Right atrium auricular region (tissue), 2 donors: Measurements from ENCODE around the gene SLC66A2. TPM values are rescaled to one million over a fixed set of nuclear protein-coding genes. Genes with fewer than 3 reads are reported as not detected.

Source experiments
- DNase-seq: peaks from one replicate; pipeline ENCODE4 v3.0.0-alpha.2; 2019; ENCODE audit warnings: low spot score
- H3K27ac ChIP-seq, 2 donors: fragments of 200-600 bp; sonication (generic); 1 replicate in 1 of 2; 2 replicates in 1 of 2; pipeline ENCODE4 v1.5.1; 2016 to 2019
- H3K27me3 ChIP-seq, 2 donors: fragments of 200-600 bp; sonication (generic); one replicate each; pipeline versions ENCODE4 v1.5.1 to v1.6.0; 2017 to 2019
- H3K36me3 ChIP-seq: fragments of 200-600 bp; sonication (generic); one replicate; pipeline ENCODE4 v1.5.1; 2016
- H3K4me1 ChIP-seq, 2 donors: fragments of 200-600 bp; sonication (generic); one replicate each; pipeline versions ENCODE4 v1.5.1 to v1.6.0; 2017 to 2019
- H3K4me3 ChIP-seq, 2 donors: fragments of 200-600 bp; sonication (generic); 1 replicate in 1 of 2; 2 replicates in 1 of 2; pipeline ENCODE4 v1.5.1; 2017 to 2019; ENCODE audit warnings: mild to moderate bottlenecking in 1 of 2, moderate library complexity in 1 of 2
- H3K9me3 ChIP-seq, 2 donors: fragments of 200-600 bp; sonication (generic); one replicate each; pipeline ENCODE4 v1.5.1; 2019
- CTCF ChIP-seq, 2 donors: fragments of 200-600 bp; sonication (generic); IDR thresholded peaks; one replicate each; pipeline ENCODE4 v1.5.1; 2019; ENCODE audit warnings: antibody characterized with exemption in 2 of 2
- total RNA-seq, 2 donors: library from RNA; depleted of rRNA; stranded (reverse); fragments of >200 nt; gene quantifications; one replicate each; pipeline ENCODE4 v1.1.0, GENCODE V29; 2016

SLC66A2 gene
- total RNA-seq, 2 donors from 2014 or later: 21.4 to 22.9 TPM

GRCh38 chr18:79958981-79959380 lies 7.5 kb upstream of the SLC66A2 start:
- Histone ChIP-seq H3K36me3 (no peaks in the 10 kb centered on the region), H3K27me3 (no peaks in the 10 kb centered on the region)

GRCh38 chr18:79956276-79956675 lies 4.8 kb upstream of the SLC66A2 start:
- TF ChIP-seq CTCF (IDR thresholded peaks at IDR 0.05): no peak
- no peak overlapping the region for H3K27ac ChIP-seq
- H3K36me3 ChIP-seq: no peaks in the 10 kb centered on the region
- no peak for DNase-seq
- H3K27me3 ChIP-seq: no peaks in the 10 kb centered on the region
- no peaks in the 10 kb centered on the region for H3K9me3 ChIP-seq
- peaks cover 0 to 9% of the 10 kb centered on the region in 2 donors for H3K4me1 ChIP-seq
- no peak overlapping the region for H3K4me3 ChIP-seq

More at GRCh38 chr18:79958981-79959380, 7.5 kb upstream of the SLC66A2 start:
- Histone ChIP-seq H3K9me3 (no peaks in the 10 kb centered on the region), H3K27ac (no peak overlapping the region), H3K4me3 (no peak overlapping the region), H3K4me1 (peaks cover 0 to 1% of the 10 kb centered on the region in 2 donors)
- no peak for DNase-seq
- no peak for TF ChIP-seq CTCF (IDR thresholded peaks at IDR 0.05)

- H3K36me3 ChIP-seq: no peaks in the 10 kb centered on the region
- DNase-seq: no peak
- H3K27ac ChIP-seq: no peak overlapping the region
- H3K4me1 ChIP-seq: peaks cover 0 to 12% of the 10 kb centered on the region in 2 donors
- no peaks in the 10 kb centered on the region for H3K27me3 ChIP-seq
- no peak overlapping the region for H3K4me3 ChIP-seq
- H3K9me3 ChIP-seq: no peaks in the 10 kb centered on the region
- TF ChIP-seq CTCF (IDR thresholded peaks at IDR 0.05): no peak
Measured at GRCh38 chr18:79955302-79956075, 4.0 kb upstream of the SLC66A2 start.

GRCh38 chr18:79954791-79955190 lies 3.3 kb upstream of the SLC66A2 start:
- no peaks in the 10 kb centered on the region for H3K27me3 ChIP-seq
- no peak overlapping the region for H3K27ac ChIP-seq
- no peak overlapping the region for H3K4me3 ChIP-seq
- peaks cover 0 to 18% of the 10 kb centered on the region in 2 donors for H3K4me1 ChIP-seq
- no peaks in the 10 kb centered on the region for H3K36me3 ChIP-seq
- no peak for TF ChIP-seq CTCF (IDR thresholded peaks at IDR 0.05)
- H3K9me3 ChIP-seq: no peaks in the 10 kb centered on the region
- no peak for DNase-seq

- no peaks in the 10 kb centered on the region for H3K27me3 ChIP-seq
- no peak overlapping the region for H3K27ac ChIP-seq
- no peak overlapping the region for H3K4me3 ChIP-seq
- peaks cover 0 to 25% of the 10 kb centered on the region in 2 donors for H3K4me1 ChIP-seq
- DNase-seq: no peak
- TF ChIP-seq CTCF (IDR thresholded peaks at IDR 0.05): no peak
- H3K9me3 ChIP-seq: no peaks in the 10 kb centered on the region
- H3K36me3 ChIP-seq: no peaks in the 10 kb centered on the region
Measured at GRCh38 chr18:79953971-79954651, 2.7 kb upstream of the SLC66A2 start.
